Thoracic aorta (tissue), 2 donors: Measurements from ENCODE around the gene CTXN2. TPM values are rescaled to one million over a fixed set of nuclear protein-coding genes. Genes with fewer than 3 reads are reported as not detected.

ENCODE experiments used
- ATAC-seq: fragments of 150-250 bp; one replicate; pipeline ENCODE4 v1.8.0; 2017; ENCODE audit warnings: low read depth; ENCODE audit not compliant: insufficient number of reproducible peaks, low FRiP score
- DNase-seq: peaks from one replicate; pipeline ENCODE4 v3.0.0-alpha.2; 2020; ENCODE audit warnings: low spot score
- H3K27ac ChIP-seq, 2 donors: fragments of 200-600 bp; sonication (generic); 1 replicate in 1 of 2; 2 replicates in 1 of 2; pipeline ENCODE4 v1.5.1; 2016; ENCODE audit warnings: mild to moderate bottlenecking in 2 of 2, moderate library complexity in 2 of 2
- H3K27me3 ChIP-seq: fragments of 200-600 bp; sonication (generic); replicated peaks from 2 replicates; pipeline ENCODE4 v1.6.0; 2016; ENCODE audit warnings: mild to moderate bottlenecking; ENCODE audit not compliant: insufficient read depth
- H3K36me3 ChIP-seq: fragments of 200-600 bp; sonication (generic); one replicate; pipeline ENCODE4 v1.5.1; 2016
- H3K4me1 ChIP-seq, 2 donors: fragments of 200-600 bp; sonication (generic); 1 replicate in 1 of 2; 2 replicates in 1 of 2; pipeline versions ENCODE4 v1.5.1 to v1.6.0; 2016; ENCODE audit warnings: low read depth in 2 of 2, mild to moderate bottlenecking in 1 of 2; ENCODE audit not compliant: control insufficient read depth in 1 of 2
- H3K4me3 ChIP-seq: fragments of 200-600 bp; sonication (generic); 2 replicates; pipeline ENCODE4 v1.5.1; 2016; ENCODE audit warnings: mild to moderate bottlenecking
- H3K9me3 ChIP-seq: fragments of 200-600 bp; sonication (generic); 2 replicates; pipeline ENCODE4 v1.5.1; 2016
- total RNA-seq, 2 donors: library from RNA; depleted of rRNA; stranded (reverse); fragments of >200 nt; gene quantifications; one replicate each; pipeline versions ENCODE4 v1.1.0 to v1.2.3, GENCODE V29; 2016
- TF ChIP-seq, protein P1 (sequence below): fragments of 200-600 bp; sonication (generic); IDR thresholded peaks from one replicate; pipeline ENCODE4 v1.5.1; 2019; ENCODE audit warnings: antibody characterized with exemption

CTXN2 gene
- total RNA-seq, 2 donors from 2014 or later: not detected

DNA sequence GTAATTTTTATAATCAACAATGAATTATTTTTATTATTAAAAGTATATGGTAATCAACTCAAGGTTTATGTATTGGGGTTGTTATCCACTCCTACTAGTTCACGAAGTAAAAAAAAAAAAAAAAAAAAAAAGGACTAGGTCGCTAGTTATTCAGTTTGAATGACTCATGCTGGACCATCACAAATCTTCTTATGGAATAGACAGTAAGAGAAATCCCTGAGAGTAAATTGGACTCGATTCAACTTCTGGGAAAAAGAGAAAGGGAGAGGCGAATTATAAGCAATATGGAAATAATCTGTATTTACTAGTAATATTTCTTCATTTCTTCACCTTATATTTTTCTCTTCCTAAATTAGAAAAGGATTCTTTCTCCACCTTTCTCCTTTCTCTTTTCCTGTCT lies 15.4 kb upstream of the CTXN2 start:
- Histone ChIP-seq H3K36me3 (no peaks in the 10 kb centered on the region), H3K27ac (peak overlapping the region; percentile 95 to 98), H3K27me3 (no peaks in the 10 kb centered on the region), H3K9me3 (no peaks in the 10 kb centered on the region), H3K4me3 (peak overlapping the region; percentile 88), H3K4me1 (peaks cover 8 to 19% of the 10 kb centered on the region in 2 donors)
- DNase-seq: no peak
- TF ChIP-seq, protein P1, sequence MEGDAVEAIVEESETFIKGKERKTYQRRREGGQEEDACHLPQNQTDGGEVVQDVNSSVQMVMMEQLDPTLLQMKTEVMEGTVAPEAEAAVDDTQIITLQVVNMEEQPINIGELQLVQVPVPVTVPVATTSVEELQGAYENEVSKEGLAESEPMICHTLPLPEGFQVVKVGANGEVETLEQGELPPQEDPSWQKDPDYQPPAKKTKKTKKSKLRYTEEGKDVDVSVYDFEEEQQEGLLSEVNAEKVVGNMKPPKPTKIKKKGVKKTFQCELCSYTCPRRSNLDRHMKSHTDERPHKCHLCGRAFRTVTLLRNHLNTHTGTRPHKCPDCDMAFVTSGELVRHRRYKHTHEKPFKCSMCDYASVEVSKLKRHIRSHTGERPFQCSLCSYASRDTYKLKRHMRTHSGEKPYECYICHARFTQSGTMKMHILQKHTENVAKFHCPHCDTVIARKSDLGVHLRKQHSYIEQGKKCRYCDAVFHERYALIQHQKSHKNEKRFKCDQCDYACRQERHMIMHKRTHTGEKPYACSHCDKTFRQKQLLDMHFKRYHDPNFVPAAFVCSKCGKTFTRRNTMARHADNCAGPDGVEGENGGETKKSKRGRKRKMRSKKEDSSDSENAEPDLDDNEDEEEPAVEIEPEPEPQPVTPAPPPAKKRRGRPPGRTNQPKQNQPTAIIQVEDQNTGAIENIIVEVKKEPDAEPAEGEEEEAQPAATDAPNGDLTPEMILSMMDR: no peak
- ATAC-seq: no peak

DNA sequence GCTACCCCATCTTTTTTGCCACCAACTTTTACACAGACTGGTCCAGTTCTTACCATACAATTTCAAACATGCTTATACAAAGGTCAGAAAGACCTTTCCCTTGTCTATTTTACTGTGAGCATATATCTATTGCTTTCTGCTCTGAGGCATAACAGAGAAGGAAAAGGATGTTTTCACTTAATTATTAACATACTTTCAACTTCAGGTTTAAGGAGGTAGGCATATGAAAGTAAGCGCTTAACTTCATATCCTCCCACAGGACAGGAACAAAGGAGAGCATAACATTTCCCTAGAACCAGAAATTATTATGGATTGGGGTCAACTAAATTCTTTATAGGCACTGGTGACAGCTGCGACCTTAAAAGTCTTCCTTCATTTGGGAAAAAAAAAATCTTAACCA lies 14.5 kb upstream of the CTXN2 start:
- H3K4me3 ChIP-seq: peak overlapping the region; percentile 88
- H3K27ac ChIP-seq: peak overlapping the region; percentile 95 to 98
- H3K27me3 ChIP-seq: no peaks in the 10 kb centered on the region
- H3K4me1 ChIP-seq: peaks cover 8 to 19% of the 10 kb centered on the region in 2 donors
- H3K9me3 ChIP-seq: no peaks in the 10 kb centered on the region
- DNase-seq (no peak), ATAC-seq (no peak)
- TF ChIP-seq, protein P1: no peak
- no peaks in the 10 kb centered on the region for H3K36me3 ChIP-seq

DNA sequence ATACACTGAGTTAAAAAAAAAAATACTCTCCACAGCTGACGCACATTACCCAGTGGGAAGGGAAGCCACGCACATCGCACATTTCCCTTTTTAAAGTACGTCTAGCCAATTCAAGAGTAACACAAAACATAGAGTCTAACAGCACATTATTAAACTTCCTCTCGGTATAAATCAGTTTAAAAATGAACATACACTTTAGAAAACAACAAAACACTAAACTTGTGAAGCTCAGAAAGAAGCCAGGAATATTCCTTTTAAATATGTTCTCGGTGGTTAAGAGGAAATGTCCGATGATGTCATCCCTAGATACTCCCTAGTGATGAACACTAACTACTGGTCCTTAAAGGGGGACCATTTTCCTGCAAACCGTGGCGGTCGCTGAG lies 14.1 kb upstream of the CTXN2 start:
- ATAC-seq (peak; percentile 91), DNase-seq (no peak)
- H3K36me3 ChIP-seq: no peaks in the 10 kb centered on the region
- H3K4me3 ChIP-seq: peak overlapping the region; percentile 88
- H3K4me1 ChIP-seq: peaks cover 8 to 19% of the 10 kb centered on the region in 2 donors
- no peaks in the 10 kb centered on the region for H3K27me3 ChIP-seq
- H3K9me3 ChIP-seq: no peaks in the 10 kb centered on the region
- TF ChIP-seq, protein P1: no peak
- peak overlapping the region; percentile 95 to 98 for H3K27ac ChIP-seq

DNA sequence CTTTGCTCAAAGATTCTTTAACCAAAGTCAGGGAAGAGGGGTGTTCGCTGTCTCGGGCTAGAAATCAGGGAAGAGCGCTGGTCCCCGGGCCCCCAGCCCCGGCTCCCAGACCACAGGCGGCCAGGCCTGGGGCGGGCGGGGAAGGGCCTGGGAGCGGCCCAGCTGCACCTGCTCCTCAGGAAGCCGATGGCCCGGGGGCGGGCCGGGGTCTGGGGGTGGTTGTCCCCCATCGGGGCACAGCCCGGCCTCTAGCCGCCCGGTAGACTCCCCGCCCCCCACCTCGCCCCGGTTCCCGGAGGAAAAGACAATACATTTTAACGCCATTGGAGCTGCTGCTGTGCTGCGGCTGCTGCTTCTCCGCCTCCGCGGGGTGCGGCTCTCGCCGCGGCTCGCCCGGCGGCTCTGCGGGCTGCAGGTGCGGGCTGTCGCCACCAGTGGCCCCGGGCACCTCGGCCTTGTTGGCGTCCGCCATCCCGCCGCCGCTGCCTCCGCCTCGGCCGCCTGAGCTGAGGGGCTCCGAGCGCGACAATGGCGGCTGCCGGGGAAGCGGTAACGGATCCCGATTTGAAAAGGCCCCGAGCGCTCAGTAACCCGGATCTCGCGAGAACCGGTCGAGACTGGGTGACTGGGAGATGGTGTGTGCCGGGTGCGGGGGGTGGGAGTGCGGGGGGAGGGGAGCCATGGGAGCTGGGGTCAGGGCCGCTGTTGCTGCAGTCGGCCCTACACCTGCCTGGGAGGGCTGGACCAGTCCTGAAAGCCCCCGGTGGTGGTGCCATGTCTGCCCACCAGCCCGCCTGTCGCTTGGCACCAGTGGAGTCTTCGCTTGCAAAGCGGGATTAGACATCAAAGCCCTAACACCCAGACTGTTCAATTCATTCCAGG lies 13.5 kb upstream of the CTXN2 start, which contains the start of gene MYEF2:
MYEF2 (minus strand) TSS at position 530 of the 882 bp plus-strand sequence; CDS start at position 472, 58 bp downstream.
- TF ChIP-seq, protein P1: peak; percentile 31
- peak within 1 kb of the TSS; percentile 88 for H3K4me3 ChIP-seq
- peak; percentile 77 for ATAC-seq
- no peaks in the 10 kb centered on the region for H3K27me3 ChIP-seq
- peak within 1 kb of the TSS; percentile 95 to 98 for H3K27ac ChIP-seq
- DNase-seq: peak; percentile 22
- no peaks in the 10 kb centered on the region for H3K36me3 ChIP-seq
- peaks cover 8 to 19% of the 10 kb centered on the region in 2 donors for H3K4me1 ChIP-seq
- no peaks in the 10 kb centered on the region for H3K9me3 ChIP-seq

DNA sequence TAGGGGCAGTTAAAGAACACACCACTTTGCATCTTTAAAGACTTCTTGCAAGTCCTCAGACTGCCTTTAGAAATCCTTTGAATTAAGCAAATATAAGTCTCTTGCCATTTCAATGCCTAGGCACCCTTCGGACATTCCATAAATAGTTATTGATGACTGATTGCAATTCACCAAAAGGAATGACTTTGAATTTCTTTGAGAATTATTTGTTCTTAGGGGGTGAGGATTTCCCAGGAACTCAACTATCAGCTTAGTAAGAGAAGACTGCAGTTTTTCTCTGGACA lies 12.9 kb upstream of the CTXN2 start:
- TF ChIP-seq, protein P1: no peak
- Histone ChIP-seq H3K36me3 (no peaks in the 10 kb centered on the region), H3K27ac (peak overlapping the region; percentile 95 to 98), H3K27me3 (no peaks in the 10 kb centered on the region), H3K4me3 (peak overlapping the region; percentile 88), H3K4me1 (peaks cover 8 to 19% of the 10 kb centered on the region in 2 donors), H3K9me3 (no peaks in the 10 kb centered on the region)
- no peak for ATAC-seq
- no peak for DNase-seq
